SK-N-SH treated with all-trans-retinoic acid at 6 μM for 48 hours (cell line): ENCODE results near the gene DPEP2.

Experiments
- BACH2 ChIP-seq: fragments of 250-450 bp; sonication (Bioruptor Pico); IDR thresholded peaks from 2 replicates; pipeline ENCODE4 v1.9.0; 2021; ENCODE audit warnings: mild to moderate bottlenecking, borderline replicate concordance
- CSDC2 ChIP-seq: fragments of 250-450 bp; sonication (Bioruptor Pico); IDR thresholded peaks from 2 replicates; pipeline ENCODE4 v1.5.0; 2020; ENCODE audit warnings: mild to moderate bottlenecking, moderate library complexity
- CSRNP3 ChIP-seq: fragments of 250-450 bp; sonication (Bioruptor Pico); IDR thresholded peaks from 2 replicates; pipeline ENCODE4 v1.5.1; 2021; ENCODE audit warnings: mild to moderate bottlenecking, moderate library complexity
- OSR1 ChIP-seq: fragments of 250-450 bp; sonication (Bioruptor Pico); IDR thresholded peaks from 2 replicates; pipeline ENCODE4 v1.8.0; 2022; ENCODE audit warnings: moderate library complexity, mild to moderate bottlenecking, inconsistent platforms
- PATZ1 ChIP-seq: fragments of 250-450 bp; sonication (Bioruptor Pico); IDR thresholded peaks from 2 replicates; pipeline ENCODE4 v1.8.0; 2020; ENCODE audit warnings: mild to moderate bottlenecking, moderate library complexity, borderline replicate concordance
- PPARA ChIP-seq: fragments of 250-450 bp; sonication (Bioruptor Pico); IDR thresholded peaks from 2 replicates; pipeline ENCODE4 v1.5.0; 2020; ENCODE audit warnings: mild to moderate bottlenecking, borderline replicate concordance
- RARB ChIP-seq: fragments of 250-450 bp; sonication (Bioruptor Pico); IDR thresholded peaks from 2 replicates; pipeline ENCODE4 v1.8.0; 2021; ENCODE audit warnings: mild to moderate bottlenecking, moderate library complexity
- ZFP3 ChIP-seq: fragments of 250-450 bp; sonication (Bioruptor Pico); IDR thresholded peaks from 2 replicates; pipeline ENCODE4 v1.5.0; 2020; ENCODE audit warnings: mild to moderate bottlenecking, moderate library complexity
- ZFP30 ChIP-seq: fragments of 450-650 bp; formaldehyde crosslinking; IDR thresholded peaks from 2 replicates; pipeline ENCODE4 v1.5.0; 2022; ENCODE audit warnings: mild to moderate bottlenecking, moderate library complexity
- ZNF565 ChIP-seq: fragments of 450-650 bp; formaldehyde crosslinking; conservative IDR thresholded peaks from 2 replicates; pipeline ENCODE4 v1.5.0; 2020; ENCODE audit warnings: low read depth, mild to moderate bottlenecking, moderate library complexity
- ZNF70 ChIP-seq: fragments of 450-650 bp; formaldehyde crosslinking; IDR thresholded peaks from 2 replicates; pipeline ENCODE4 v1.5.0; 2020; ENCODE audit warnings: mild to moderate bottlenecking, moderate library complexity
- ZNF8 ChIP-seq: fragments of 450-650 bp; formaldehyde crosslinking; IDR thresholded peaks from 2 replicates; pipeline ENCODE4 v1.5.0; 2020; ENCODE audit warnings: mild to moderate bottlenecking, moderate library complexity
- TF ChIP-seq, protein P1 (sequence below): fragments of 250-450 bp; sonication (Bioruptor Pico); IDR thresholded peaks from 2 replicates; pipeline ENCODE4 v1.5.0; 2020; ENCODE audit warnings: mild to moderate bottlenecking, moderate library complexity

GRCh38 chr16:67946128-67946569 lies 53.1 kb downstream of the DPEP2 start:
- TF ChIP-seq ZNF70 (no peak), CSDC2 (CRISPR knock-in tag) (no peak), ZFP30 (no peak), ZNF8 (CRISPR knock-in tag) (no peak), CSRNP3 (CRISPR knock-in tag) (no peak), PPARA (CRISPR knock-in tag) (no peak), ZNF565 (no peak), ZFP3 (CRISPR knock-in tag) (no peak), OSR1 (CRISPR knock-in tag) (no peak), RARB (CRISPR knock-in tag) (no peak), PATZ1 (CRISPR knock-in tag) (no peak), BACH2 (CRISPR knock-in tag) (no peak)
- TF ChIP-seq, protein P1, sequence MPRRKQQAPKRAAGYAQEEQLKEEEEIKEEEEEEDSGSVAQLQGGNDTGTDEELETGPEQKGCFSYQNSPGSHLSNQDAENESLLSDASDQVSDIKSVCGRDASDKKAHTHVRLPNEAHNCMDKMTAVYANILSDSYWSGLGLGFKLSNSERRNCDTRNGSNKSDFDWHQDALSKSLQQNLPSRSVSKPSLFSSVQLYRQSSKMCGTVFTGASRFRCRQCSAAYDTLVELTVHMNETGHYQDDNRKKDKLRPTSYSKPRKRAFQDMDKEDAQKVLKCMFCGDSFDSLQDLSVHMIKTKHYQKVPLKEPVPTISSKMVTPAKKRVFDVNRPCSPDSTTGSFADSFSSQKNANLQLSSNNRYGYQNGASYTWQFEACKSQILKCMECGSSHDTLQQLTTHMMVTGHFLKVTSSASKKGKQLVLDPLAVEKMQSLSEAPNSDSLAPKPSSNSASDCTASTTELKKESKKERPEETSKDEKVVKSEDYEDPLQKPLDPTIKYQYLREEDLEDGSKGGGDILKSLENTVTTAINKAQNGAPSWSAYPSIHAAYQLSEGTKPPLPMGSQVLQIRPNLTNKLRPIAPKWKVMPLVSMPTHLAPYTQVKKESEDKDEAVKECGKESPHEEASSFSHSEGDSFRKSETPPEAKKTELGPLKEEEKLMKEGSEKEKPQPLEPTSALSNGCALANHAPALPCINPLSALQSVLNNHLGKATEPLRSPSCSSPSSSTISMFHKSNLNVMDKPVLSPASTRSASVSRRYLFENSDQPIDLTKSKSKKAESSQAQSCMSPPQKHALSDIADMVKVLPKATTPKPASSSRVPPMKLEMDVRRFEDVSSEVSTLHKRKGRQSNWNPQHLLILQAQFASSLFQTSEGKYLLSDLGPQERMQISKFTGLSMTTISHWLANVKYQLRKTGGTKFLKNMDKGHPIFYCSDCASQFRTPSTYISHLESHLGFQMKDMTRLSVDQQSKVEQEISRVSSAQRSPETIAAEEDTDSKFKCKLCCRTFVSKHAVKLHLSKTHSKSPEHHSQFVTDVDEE (CRISPR knock-in tag): no peak
